HG03196 (cell line): ENCODE measurements around the gene TENT4A.

Source experiments
- ATAC-seq: cut with Tn5 transposase; IDR thresholded peaks from one replicate; pipeline ENCODE4 v1.9.1; 2021; ENCODE audit not compliant: unreplicated experiment

The TENT4A gene

DNA sequence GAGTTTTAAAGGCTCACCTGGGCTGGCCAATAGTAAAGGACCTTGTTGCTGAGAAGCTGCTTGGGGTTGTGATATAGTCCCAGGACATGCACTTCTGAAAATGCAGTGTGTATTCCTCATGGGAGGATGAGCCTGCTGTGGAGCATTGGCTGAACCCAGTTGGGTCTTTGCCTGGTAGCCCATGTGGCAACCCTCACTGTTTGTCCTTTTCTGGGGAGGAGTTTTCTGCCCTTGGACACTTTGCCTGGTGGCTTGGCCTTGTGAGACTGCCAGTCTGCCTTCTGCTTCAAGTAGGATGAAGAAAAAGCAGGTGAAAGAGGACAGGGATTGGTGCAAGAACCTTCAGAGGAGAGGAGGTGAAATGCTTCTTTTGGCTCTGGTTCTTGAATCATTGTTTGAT lies 4.0 kb downstream of the TENT4A start:
- no peak for ATAC-seq

DNA sequence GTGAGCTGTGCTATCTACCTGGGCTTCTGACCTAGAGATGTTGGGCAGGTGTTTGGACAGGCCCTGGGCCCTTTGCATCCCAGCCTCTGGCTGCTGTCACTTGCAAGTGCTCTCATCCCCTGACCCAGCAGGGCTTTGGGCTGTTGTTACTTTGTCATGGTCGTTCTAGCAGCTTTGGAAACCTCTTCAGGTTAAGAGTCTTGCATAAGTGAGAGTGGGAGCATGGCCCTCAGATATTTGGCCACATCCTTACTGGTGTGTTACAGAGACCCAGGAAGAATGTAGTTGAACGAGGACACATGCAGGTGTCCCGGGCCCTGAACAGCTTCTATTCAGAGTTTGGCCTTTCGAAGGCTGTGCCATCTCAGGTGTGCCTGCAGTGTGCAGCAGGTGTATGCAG lies 4.5 kb downstream of the TENT4A start:
- ATAC-seq = no peak

GRCh38 chr5:6718161-6718681 lies 5.0 kb downstream of the TENT4A start:
- no peak for ATAC-seq

- no peak for ATAC-seq
Observed at GRCh38 chr5:6718718-6719117, 5.5 kb downstream of the TENT4A start.

DNA sequence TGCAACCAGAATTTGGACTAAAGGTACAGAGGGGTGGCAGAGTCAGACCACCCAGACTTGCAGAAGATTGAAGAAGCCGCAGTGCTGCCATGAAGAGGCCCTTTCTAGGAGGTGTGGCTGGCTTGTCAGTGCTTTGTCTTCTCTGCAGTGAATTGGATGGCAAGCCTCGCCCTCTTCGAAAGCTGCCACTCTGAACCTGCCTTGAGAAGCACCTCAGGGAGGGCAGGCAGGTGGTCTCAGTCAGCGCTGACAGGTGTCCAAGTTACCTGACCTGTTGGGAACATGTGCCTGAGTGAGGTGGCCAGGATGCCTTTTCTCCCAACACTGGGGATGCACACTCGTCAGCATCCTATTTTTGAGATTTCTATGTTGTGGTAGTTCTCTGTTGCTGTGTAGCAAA lies 6.2 kb downstream of the TENT4A start:
- ATAC-seq = no peak

DNA sequence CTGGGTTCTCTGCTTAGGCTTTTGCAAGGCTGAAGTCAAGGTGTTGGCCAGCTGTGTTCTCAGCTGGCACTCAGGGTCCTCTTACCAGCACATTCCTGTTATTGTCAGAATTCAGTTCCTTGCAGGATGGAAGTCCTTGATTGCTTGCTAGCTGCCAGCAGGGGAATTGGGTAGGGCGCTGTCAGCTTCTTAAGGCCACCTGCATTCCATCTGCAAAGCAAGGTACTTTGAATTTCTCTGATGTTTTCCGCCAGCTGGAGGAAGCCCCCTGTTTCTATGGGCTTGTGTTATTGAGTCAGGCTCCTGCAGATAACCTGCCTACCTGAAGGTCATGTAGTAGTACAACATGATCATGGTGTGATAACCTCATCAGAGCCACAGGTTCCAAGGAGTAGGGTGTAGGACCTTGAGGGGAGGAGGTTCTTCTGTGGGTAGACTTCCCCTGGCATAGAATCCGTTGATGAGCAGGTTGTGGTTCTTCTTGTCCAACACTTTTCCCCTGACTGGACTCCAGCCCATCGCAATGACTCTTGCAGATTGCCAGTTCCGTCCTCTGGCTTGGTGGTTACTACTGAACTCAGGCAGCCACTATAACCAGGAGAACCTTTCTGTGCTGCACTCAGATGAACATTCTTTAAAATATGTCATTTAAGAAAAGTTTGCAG lies 6.8 kb downstream of the TENT4A start:
- ATAC-seq = no peak

DNA sequence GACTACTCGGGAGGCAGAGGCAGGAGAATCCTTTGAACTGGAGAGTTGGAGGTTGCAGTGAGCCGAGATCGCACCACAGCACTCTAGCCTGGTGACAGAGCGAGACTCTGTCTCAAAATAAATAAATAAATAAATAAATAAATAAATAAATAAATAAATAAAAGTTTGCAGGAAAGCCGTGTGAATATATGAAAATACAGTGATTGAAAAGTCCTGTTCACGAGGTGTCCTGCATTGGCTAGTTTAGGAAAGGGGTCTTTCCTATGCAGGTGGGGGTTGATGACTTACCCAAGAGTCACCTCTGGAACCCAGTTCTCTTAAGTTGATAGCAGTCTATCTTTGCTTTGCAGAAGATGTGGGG lies 7.3 kb downstream of the TENT4A start:
- no peak for ATAC-seq

DNA sequence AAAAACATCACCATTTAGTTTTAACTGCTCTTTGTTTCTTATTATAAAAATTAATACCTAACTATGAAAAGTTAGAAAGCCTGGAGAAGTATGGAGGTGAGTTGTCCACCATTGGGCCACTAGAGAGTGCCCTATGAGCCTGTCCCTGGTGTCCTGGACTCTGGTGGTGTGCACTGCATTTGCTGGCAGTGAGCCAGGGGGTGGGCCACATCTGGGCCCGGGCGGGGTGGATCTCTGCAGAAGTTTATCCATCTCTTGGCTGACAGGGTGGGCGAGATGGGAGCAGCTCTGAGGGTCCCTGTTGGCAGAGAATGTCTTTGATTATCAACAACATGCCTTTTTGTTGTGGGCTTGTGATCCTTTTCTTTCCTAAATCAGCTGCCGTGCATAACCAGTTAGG lies 8.2 kb downstream of the TENT4A start:
- no peak for ATAC-seq

DNA sequence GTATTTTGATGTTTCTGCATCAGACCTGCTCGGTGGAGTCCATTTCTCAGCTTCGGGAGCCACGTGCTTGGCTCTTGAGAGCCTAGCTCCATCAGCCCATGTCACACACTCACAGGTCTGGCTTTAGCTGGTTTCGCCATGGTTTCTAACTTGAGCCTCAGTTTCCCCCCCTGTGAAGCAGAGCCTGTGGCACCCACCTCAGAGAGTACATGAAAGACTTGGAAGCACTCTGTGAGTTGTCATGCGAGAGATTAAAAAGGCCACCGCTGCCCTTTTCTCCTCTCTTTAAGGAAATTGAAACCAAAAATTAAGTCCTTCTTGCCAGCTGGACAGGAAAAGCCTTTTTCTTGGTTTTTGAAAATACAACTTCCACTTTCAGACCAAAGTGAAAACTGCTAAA lies 8.8 kb downstream of the TENT4A start:
- peak; percentile 37 for ATAC-seq

DNA sequence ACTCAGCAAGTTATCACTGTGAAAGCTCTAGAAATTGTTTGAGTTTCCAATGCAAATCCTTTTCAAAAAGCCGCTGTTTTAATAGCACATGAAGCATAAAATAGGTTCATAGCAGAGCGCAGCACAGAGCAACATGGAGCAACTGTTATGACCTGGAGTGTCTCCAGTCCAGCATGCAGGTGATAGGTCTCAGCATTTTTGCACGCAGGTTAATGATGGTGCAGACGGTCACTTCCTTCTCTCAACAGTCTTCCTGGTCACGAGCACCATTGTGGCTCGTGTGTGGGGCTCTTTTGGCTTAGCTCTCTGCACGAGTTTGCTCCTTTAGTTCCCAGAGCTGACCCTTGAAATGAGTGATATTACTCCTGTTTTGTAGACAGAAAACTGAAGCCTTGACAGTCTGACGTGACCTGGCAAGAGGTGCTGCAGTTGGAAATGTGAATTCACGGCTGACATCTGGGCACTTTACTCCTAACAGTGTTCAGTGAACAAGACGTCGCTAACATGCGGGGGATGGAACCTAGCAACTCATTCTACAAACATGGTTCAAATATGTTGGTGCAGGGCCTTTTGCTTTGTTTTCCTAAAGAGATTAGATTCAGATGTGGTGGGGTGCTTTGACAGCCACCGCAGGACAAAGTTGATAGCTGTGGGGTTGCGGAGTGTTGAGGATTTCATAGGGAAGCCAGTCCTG lies 10.0 kb downstream of the TENT4A start:
- no peak for ATAC-seq

- no peak for ATAC-seq
Observed at GRCh38 chr5:6723816-6724300, 10.6 kb downstream of the TENT4A start.

DNA sequence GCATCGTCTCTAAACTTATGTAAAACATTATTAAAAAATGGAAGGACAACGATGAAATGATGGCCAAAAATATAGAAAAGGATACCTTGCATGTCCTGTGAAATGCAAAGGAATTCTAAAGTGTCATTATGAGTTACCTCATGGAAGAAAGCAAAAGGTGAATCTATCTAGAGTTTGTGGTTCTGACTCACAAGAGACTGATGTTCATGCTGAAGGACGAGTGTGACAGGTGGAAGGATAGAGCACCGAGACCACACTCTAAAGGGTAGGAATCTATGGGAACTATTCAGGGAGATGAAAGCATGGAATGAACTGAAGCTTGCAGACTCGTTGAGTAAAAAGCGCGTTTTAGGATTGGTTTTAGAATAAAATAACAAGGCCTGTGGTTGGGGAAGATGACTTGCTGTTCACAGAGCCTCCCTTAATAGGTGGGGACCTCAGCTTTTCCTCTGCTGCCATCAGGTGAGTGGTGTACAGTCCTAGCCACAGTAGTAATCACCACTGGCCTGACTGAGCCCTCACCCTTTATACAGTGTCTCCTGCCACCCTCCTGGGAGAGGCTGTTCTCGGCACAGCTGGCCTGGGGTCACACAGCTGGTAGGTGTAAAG lies 11.2 kb downstream of the TENT4A start:
- ATAC-seq = no peak

DNA sequence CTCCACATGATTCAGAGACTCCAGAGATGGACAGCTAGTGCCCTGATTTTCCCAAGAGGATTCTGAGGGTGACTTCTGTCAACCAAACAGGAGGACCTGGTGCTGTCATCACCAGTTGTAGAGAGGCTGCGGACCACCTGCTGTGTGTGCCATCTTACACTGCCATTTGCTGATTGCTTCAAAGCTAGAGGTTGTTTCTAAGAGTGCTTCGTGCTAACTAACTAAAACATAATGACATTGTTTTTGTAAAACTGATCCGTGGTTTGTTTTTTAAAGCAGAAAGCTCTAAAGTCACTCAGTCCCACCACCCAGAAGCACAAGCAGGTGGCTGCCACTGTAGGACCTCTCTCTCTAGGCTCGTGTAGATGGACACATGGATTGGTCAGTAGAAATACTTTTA lies 12.2 kb downstream of the TENT4A start:
- no peak for ATAC-seq

DNA sequence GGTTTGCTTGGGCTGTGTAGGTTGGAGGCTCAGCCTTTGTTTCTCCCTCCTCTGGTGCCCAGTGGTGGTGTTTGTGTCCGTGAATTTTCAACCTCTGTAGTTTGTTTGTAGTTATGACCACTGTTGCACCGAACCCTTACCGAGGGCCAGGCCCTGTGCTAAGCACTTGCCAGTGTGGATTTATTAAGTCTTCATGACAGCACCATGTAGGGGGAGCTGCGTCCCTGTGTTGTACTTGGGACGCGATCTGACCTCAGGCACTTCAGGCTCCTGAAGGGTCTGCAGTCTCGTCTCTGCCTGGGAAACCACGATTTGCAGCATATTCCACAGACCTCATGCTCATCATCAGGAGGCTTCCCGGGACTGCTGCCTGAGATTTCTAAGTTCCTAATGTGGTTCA lies 12.8 kb downstream of the TENT4A start:
- ATAC-seq = no peak

DNA sequence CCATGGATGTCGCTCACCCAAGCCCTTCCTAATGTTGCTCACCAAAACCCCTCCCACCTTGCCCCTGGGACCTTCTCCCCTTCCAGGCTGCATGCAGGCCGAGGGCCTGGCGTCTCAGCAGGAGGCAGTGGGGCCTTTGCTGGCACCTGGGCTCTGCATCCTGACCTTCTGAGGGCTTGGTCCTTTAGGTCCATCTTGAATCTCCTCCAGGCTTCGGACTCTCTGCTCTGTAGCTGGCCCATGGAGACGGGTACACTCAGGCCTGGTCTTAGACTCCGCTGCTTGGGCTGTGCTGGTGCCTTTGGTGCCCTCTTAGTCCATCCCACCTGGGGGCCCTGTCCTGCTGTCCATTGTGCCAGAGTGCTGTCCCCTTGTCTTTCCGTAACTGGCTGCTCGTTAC lies 14.0 kb downstream of the TENT4A start:
- no peak for ATAC-seq

GRCh38 chr5:6728011-6728794 lies 15.0 kb downstream of the TENT4A start:
- peak; percentile 67 for ATAC-seq

DNA sequence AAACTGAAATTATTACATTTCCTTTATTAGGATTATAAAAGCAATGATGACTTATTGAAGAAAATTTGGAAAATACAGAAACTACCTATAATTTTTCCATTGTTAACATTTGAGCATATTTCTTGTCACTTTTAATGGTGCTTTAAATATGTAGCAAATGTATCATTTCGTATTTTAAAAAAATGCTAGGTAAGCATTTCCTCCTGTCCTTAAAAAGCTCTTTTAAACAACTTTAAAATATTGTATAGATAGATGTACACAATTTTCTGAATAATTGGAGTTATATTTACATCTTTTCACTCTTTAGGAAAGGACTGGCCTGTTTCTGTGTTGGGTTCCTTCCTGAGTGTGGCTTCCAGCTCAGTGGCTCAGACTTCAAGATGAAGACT lies 15.6 kb downstream of the TENT4A start:
- ATAC-seq = no peak

- ATAC-seq = no peak
Observed at GRCh38 chr5:6729386-6730310, 16.4 kb downstream of the TENT4A start.

GRCh38 chr5:6730407-6730806 lies 17.2 kb downstream of the TENT4A start:
- peak; percentile 32 for ATAC-seq

GRCh38 chr5:6730807-6731206 lies 17.6 kb downstream of the TENT4A start:
- no peak for ATAC-seq
